Nucleus accumbens (tissue), 56 donors: ENCODE results near the gene MYDGF.
"Not testable (repeated sequence)": the region's sequence is repeated elsewhere in the genome, so short reads cannot be mapped to it uniquely, and the experiment has no call there.

Source experiments
- DNase-seq, 56 donors: peaks; one replicate each; lab custom pipeline; 2025; lab: John Stamatoyannopoulos, UW

The MYDGF gene

GRCh38 chr19:4669723-4670480 lies at the start of gene MYDGF:
TSS of gene MYDGF (minus strand) at chr19:4670342. CDS start at chr19:4670334, 8 bp downstream.
- DNase-seq, result peak in 54 of 56 donors; percentile 38 to 93 (median 80)

GRCh38 chr19:4719499-4719866 lies 49.3 kb upstream of the MYDGF start:
- no peak for DNase-seq

- no peak for DNase-seq
Observed at GRCh38 chr19:4717966-4718701, 48.0 kb upstream of the MYDGF start.

GRCh38 chr19:4717191-4717965 lies 47.2 kb upstream of the MYDGF start:
- DNase-seq, result peak in 1 of 56 donors; percentile 3

GRCh38 chr19:4715529-4716221 lies 45.5 kb upstream of the MYDGF start:
- peak in 4 of 56 donors; percentile 9 to 32 (median 19) for DNase-seq

- not testable (repeated sequence) for DNase-seq
Observed at GRCh38 chr19:4715178-4715528, 45.0 kb upstream of the MYDGF start.

- DNase-seq, result no peak
Observed at GRCh38 chr19:4714016-4714415, 43.9 kb upstream of the MYDGF start.

- no peak for DNase-seq
Observed at GRCh38 chr19:4713384-4713951, 43.3 kb upstream of the MYDGF start.

- no peak for DNase-seq
Observed at GRCh38 chr19:4712771-4713170, 42.6 kb upstream of the MYDGF start.

GRCh38 chr19:4711211-4711610 lies 41.1 kb upstream of the MYDGF start:
- no peak for DNase-seq

- DNase-seq, result no peak
Observed at GRCh38 chr19:4710281-4710600, 40.1 kb upstream of the MYDGF start.

- DNase-seq, result no peak
Observed at GRCh38 chr19:4709440-4710280, 39.5 kb upstream of the MYDGF start.

GRCh38 chr19:4707956-4708650 lies 38.0 kb upstream of the MYDGF start:
- no peak for DNase-seq

GRCh38 chr19:4707322-4707721 lies 37.2 kb upstream of the MYDGF start:
- DNase-seq, result peak in 1 of 56 donors; percentile 8

- no peak for DNase-seq
Observed at GRCh38 chr19:4705413-4706131, 35.4 kb upstream of the MYDGF start.

- DNase-seq, result no peak
Observed at GRCh38 chr19:4704317-4704673, 34.2 kb upstream of the MYDGF start.

- no peak for DNase-seq
Observed at GRCh38 chr19:4703671-4704316, 33.7 kb upstream of the MYDGF start.

GRCh38 chr19:4702764-4703163 lies 32.6 kb upstream of the MYDGF start:
- DNase-seq, result no peak
